K562 (cell line): ENCODE data around the gene DEFB114. TPM values are rescaled to one million over a fixed set of nuclear protein-coding genes. Genes with fewer than 3 reads are reported as not detected.

Source experiments
- BHLHE40 ChIP-seq: IDR thresholded peaks from 2 replicates; pipeline ENCODE4 v1.6.1; 2011; ENCODE audit warnings: low read length, improper control_type of control experiment
- CAMTA2 ChIP-seq: fragments of 250-450 bp; sonication (Bioruptor Pico); conservative IDR thresholded peaks from 2 replicates; pipeline ENCODE4 v1.5.1; 2022
- CREBBP ChIP-seq: IDR thresholded peaks from one replicate; pipeline ENCODE4 v1.6.1; 2012; ENCODE audit warnings: low read depth, mild to moderate bottlenecking, control low read depth, inconsistent platforms, low read length
- GTF2F1 ChIP-seq: IDR thresholded peaks from 2 replicates; pipeline ENCODE4 v1.6.1; 2011; ENCODE audit warnings: low read depth, low read length, improper control_type of control experiment
- HNRNPH1 ChIP-seq: fragments of 200-400 bp; formaldehyde crosslinking; optimal IDR thresholded peaks from 2 replicates; pipeline ENCODE3; 2017; ENCODE audit warnings: low read depth, mild to moderate bottlenecking, low read length, moderate library complexity
- HNRNPLL ChIP-seq: fragments of 200-400 bp; formaldehyde crosslinking; IDR thresholded peaks from 2 replicates; pipeline ENCODE4 v1.6.1; 2017; ENCODE audit warnings: low read length, low read depth, mild to moderate bottlenecking; ENCODE audit not compliant: poor library complexity, severe bottlenecking
- IRF2 ChIP-seq: sonication (generic); formaldehyde crosslinking; IDR thresholded peaks from 2 replicates; pipeline ENCODE4 v1.8.1; 2022; ENCODE audit warnings: mild to moderate bottlenecking, missing genetic modification reagents
- NFRKB ChIP-seq: fragments of 450-650 bp; IDR thresholded peaks from 2 replicates; pipeline ENCODE4 v1.6.1; 2016; ENCODE audit warnings: low read depth
- NR1H2 ChIP-seq: sonication (generic); formaldehyde crosslinking; IDR thresholded peaks from 2 replicates; pipeline ENCODE4 v1.4.0; 2020; ENCODE audit warnings: mild to moderate bottlenecking, missing genetic modification reagents
- OTX1 ChIP-seq: fragments of 450-650 bp; formaldehyde crosslinking; IDR thresholded peaks from 2 replicates; pipeline ENCODE4 v1.4.0; 2022; ENCODE audit warnings: mild to moderate bottlenecking
- PCBP2 ChIP-seq: fragments of 200-400 bp; formaldehyde crosslinking; IDR thresholded peaks from 2 replicates; pipeline ENCODE4 v1.6.1; 2018; ENCODE audit warnings: low read length, low read depth, mild to moderate bottlenecking, moderate library complexity; ENCODE audit not compliant: poor library complexity, severe bottlenecking
- PHF21A ChIP-seq: fragments of 450-650 bp; IDR thresholded peaks from 2 replicates; pipeline ENCODE4 v1.6.1; 2017; ENCODE audit warnings: low read depth, borderline replicate concordance
- POLR2B ChIP-seq: fragments of 450-650 bp; IDR thresholded peaks from 2 replicates; pipeline ENCODE4 v1.6.1; 2018; ENCODE audit warnings: low read depth; ENCODE audit not compliant: partially characterized antibody
- RCOR1 ChIP-seq, 2 experiments: IDR thresholded peaks; 2 replicates each; pipeline ENCODE4 v1.6.1; 2012; ENCODE audit warnings: low read depth in 2 of 2, low read length in 2 of 2, borderline replicate concordance in 1 of 2, improper control_type of control experiment in 1 of 2
- SP2 ChIP-seq: IDR thresholded peaks from 2 replicates; pipeline ENCODE4 v1.6.1; 2011; ENCODE audit warnings: mild to moderate bottlenecking, low read depth, low read length, moderate library complexity; ENCODE audit not compliant: poor library complexity, severe bottlenecking; ENCODE audit errors: extremely low read depth
- ZBTB7A ChIP-seq: IDR thresholded peaks from 2 replicates; pipeline ENCODE4 v1.6.1; 2011; ENCODE audit warnings: low read depth, mild to moderate bottlenecking, low read length, moderate library complexity, borderline replicate concordance; ENCODE audit not compliant: control insufficient read depth
- ZFP30 ChIP-seq: fragments of 250-450 bp; sonication (Bioruptor Pico); IDR thresholded peaks from 2 replicates; pipeline ENCODE4 v1.8.0; 2022; ENCODE audit warnings: moderate library complexity, mild to moderate bottlenecking, inconsistent platforms, borderline replicate concordance
- ZNF121 ChIP-seq: sonication (generic); formaldehyde crosslinking; conservative IDR thresholded peaks from 2 replicates; pipeline ENCODE4 v1.8.0; 2022; ENCODE audit warnings: missing genetic modification reagents
- ZNF239 ChIP-seq: fragments of 250-450 bp; sonication (Bioruptor Pico); IDR thresholded peaks from 2 replicates; pipeline ENCODE4 v1.4.0; 2020; ENCODE audit warnings: mild to moderate bottlenecking
- ZNF253 ChIP-seq: fragments of 250-450 bp; sonication (Bioruptor Pico); conservative IDR thresholded peaks from 2 replicates; pipeline ENCODE4 v1.6.1; 2021; ENCODE audit warnings: mild to moderate bottlenecking
- ZNF644 ChIP-seq: fragments of 200-800 bp; sonication (Bioruptor generic); IDR thresholded peaks from 2 replicates; pipeline ENCODE4 v1.6.1; 2016; ENCODE audit warnings: low read depth, missing genetic modification characterization, missing compliant biosample characterization
- ZNF696 ChIP-seq: fragments of 250-450 bp; sonication (Bioruptor Pico); conservative IDR thresholded peaks from 2 replicates; pipeline ENCODE4 v1.4.0; 2020; ENCODE audit warnings: mild to moderate bottlenecking, moderate library complexity
- polyA plus RNA-seq, 8 experiments: library from polyadenylated mRNA; depleted of rRNA in 4 of 8; stranded (reverse) in 5 of 8; unstranded in 3 of 8; fragments of >200 nt; fragmentation: Nextera tagmentation in 2 of 8; fragmentation: Illumina TruSeq in 1 of 8; extraction: Ambion mirVana in 2 of 8; extraction: Trizol in 1 of 8; gene quantifications; 2 replicates each; pipeline versions ENCODE4 v1.2.1 to v1.2.3, GENCODE V29; 2011 to 2014; ENCODE audit warnings: inconsistent platforms in 1 of 8, missing spikeins in 1 of 8
- total RNA-seq, 7 experiments: library from RNA; depleted of rRNA in 6 of 7; stranded (reverse); fragments of >200 nt in 6 of 7; fragmentation: Illumina TruSeq in 2 of 7; extraction: Trizol in 2 of 7; gene quantifications; 2 replicates each; pipeline versions ENCODE4 v1.2.1 to v1.2.3, GENCODE V29; 2011 to 2021; ENCODE audit warnings: low replicate concordance in 1 of 7
- TF ChIP-seq, protein P1 (sequence below): fragments of 450-650 bp; IDR thresholded peaks from 2 replicates; pipeline ENCODE4 v1.6.1; 2018; ENCODE audit warnings: mild to moderate bottlenecking, low read depth; ENCODE audit not compliant: partially characterized antibody
- TF ChIP-seq, protein P2 (sequence below): sonication (generic); formaldehyde crosslinking; IDR thresholded peaks from 2 replicates; pipeline ENCODE4 v1.8.0; 2022; ENCODE audit warnings: mild to moderate bottlenecking, missing genetic modification reagents
- TF ChIP-seq, protein P3 (sequence below): sonication (generic); formaldehyde crosslinking; IDR thresholded peaks from 2 replicates; pipeline ENCODE4 v1.8.1; 2022; ENCODE audit warnings: missing genetic modification reagents
- TF ChIP-seq, protein P4 (sequence below): fragments of 250-450 bp; sonication (Bioruptor Pico); IDR thresholded peaks from 2 replicates; pipeline ENCODE4 v1.8.0; 2022; ENCODE audit warnings: moderate library complexity, mild to moderate bottlenecking, inconsistent platforms

The DEFB114 gene
- total and polyA plus RNA-seq, 9 of the 15 experiments (the other 6 are each of a cell fraction or from before 2014, with no cell fraction given): not detected

DNA sequence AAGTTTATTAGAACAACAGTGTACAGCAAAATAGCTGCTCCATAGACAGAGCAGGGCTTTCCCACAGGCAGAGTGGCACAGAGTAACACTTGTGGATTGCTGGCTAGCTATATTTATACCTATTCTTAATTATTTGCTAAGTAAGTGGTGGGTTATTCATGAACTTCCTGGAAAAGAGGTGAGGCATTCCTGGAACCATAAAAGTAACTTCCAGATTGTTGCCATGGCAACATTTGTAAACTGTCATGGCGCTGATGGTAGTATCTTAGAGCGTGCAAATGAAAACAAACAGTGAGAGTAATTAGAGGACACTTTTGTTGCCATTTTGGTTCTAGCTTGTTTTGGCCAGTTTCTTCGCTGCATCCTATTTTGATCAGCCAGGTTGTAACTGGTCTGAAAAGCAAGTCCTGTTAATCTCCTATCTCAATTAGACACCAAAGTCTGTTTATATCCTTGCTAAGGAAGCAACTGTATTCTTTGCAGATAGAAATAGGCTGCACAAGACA, 23.9 kb downstream of the DEFB114 start (continued):
- no peak for TF ChIP-seq PHF21A
- no peak for TF ChIP-seq IRF2 (CRISPR knock-in tag)
- TF ChIP-seq BHLHE40: no peak
- TF ChIP-seq PCBP2: no peak
- no peak for TF ChIP-seq ZBTB7A
- TF ChIP-seq, protein P1, sequence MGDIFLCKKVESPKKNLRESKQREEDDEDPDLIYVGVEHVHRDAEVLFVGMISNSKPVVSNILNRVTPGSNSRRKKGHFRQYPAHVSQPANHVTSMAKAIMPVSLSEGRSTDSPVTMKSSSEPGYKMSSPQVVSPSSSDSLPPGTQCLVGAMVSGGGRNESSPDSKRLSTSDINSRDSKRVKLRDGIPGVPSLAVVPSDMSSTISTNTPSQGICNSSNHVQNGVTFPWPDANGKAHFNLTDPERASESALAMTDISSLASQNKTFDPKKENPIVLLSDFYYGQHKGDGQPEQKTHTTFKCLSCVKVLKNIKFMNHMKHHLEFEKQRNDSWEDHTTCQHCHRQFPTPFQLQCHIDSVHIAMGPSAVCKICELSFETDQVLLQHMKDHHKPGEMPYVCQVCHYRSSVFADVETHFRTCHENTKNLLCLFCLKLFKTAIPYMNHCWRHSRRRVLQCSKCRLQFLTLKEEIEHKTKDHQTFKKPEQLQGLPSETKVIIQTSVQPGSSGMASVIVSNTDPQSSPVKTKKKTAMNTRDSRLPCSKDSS: no peak
- TF ChIP-seq NR1H2 (CRISPR knock-in tag): no peak
- TF ChIP-seq ZNF644 (tag): 0 out of 2 replicates have a peak, but pooled peaks have one; percentile 33
- TF ChIP-seq ZNF696 (CRISPR knock-in tag): no peak
- TF ChIP-seq, protein P2, sequence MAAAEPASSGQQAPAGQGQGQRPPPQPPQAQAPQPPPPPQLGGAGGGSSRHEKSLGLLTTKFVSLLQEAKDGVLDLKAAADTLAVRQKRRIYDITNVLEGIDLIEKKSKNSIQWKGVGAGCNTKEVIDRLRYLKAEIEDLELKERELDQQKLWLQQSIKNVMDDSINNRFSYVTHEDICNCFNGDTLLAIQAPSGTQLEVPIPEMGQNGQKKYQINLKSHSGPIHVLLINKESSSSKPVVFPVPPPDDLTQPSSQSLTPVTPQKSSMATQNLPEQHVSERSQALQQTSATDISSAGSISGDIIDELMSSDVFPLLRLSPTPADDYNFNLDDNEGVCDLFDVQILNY (CRISPR knock-in tag): no peak
- TF ChIP-seq, protein P3, sequence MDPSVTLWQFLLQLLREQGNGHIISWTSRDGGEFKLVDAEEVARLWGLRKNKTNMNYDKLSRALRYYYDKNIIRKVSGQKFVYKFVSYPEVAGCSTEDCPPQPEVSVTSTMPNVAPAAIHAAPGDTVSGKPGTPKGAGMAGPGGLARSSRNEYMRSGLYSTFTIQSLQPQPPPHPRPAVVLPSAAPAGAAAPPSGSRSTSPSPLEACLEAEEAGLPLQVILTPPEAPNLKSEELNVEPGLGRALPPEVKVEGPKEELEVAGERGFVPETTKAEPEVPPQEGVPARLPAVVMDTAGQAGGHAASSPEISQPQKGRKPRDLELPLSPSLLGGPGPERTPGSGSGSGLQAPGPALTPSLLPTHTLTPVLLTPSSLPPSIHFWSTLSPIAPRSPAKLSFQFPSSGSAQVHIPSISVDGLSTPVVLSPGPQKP: no peak
- no peak for TF ChIP-seq GTF2F1
- TF ChIP-seq POLR2B: no peak
- TF ChIP-seq NFRKB: no peak
- no peak for TF ChIP-seq CAMTA2 (CRISPR knock-in tag)
- TF ChIP-seq SP2: no peak
- TF ChIP-seq HNRNPLL: no peak
- TF ChIP-seq, protein P4, sequence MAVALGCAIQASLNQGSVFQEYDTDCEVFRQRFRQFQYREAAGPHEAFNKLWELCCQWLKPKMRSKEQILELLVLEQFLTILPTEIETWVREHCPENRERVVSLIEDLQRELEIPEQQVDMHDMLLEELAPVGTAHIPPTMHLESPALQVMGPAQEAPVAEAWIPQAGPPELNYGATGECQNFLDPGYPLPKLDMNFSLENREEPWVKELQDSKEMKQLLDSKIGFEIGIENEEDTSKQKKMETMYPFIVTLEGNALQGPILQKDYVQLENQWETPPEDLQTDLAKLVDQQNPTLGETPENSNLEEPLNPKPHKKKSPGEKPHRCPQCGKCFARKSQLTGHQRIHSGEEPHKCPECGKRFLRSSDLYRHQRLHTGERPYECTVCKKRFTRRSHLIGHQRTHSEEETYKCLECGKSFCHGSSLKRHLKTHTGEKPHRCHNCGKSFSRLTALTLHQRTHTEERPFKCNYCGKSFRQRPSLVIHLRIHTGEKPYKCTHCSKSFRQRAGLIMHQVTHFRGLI: no peak
- TF ChIP-seq ZFP30 (CRISPR knock-in tag): no peak
- no peak for TF ChIP-seq ZNF239 (CRISPR knock-in tag)
- no peak for TF ChIP-seq OTX1 (CRISPR knock-in tag)
- no peak for TF ChIP-seq CREBBP
- no peak for TF ChIP-seq HNRNPH1
- no peak for TF ChIP-seq ZNF121 (CRISPR knock-in tag)
- 0 out of 4 replicates have a peak, but pooled peaks of 1 of the 2 experiments have one; percentile 65 for TF ChIP-seq RCOR1 (IDR thresholded peaks at IDR 0.05; ENCODE audit: borderline replicate concordance in 1 of 2, low read depth in 2 of 2, low read length in 2 of 2)
- no peak for TF ChIP-seq ZNF253 (CRISPR knock-in tag)
